Measurements from ENCODE around the gene PRUNE2. TPM values are rescaled to one million over a fixed set of nuclear protein-coding genes. Genes with fewer than 3 reads are reported as not detected.

PRUNE2 gene
- total RNA-seq, 1 donor, result 0.31 TPM

- Histone ChIP-seq H3K4me3 (ENCODE audit: low read length) (no peak overlapping the region), H3K4me1 (ENCODE audit: insufficient read depth, low read length) (peaks cover 50% of the 10 kb centered on the region), H3K9me3 (ENCODE audit: low read depth, low read length) (peaks cover 7% of the 10 kb centered on the region), H3K27me3 (ENCODE audit: insufficient read depth, low read length) (no peaks in the 10 kb centered on the region)
Observed at GRCh38 chr9:76570826-76571225, 335.1 kb downstream of the PRUNE2 start.

- H3K4me3 ChIP-seq (ENCODE audit: low read length), result no peak overlapping the region
- peaks cover 7% of the 10 kb centered on the region for H3K9me3 ChIP-seq (ENCODE audit: low read depth, low read length)
- no peaks in the 10 kb centered on the region for H3K27me3 ChIP-seq (ENCODE audit: insufficient read depth, low read length)
- peaks cover 40% of the 10 kb centered on the region for H3K4me1 ChIP-seq (ENCODE audit: insufficient read depth, low read length)
Observed at GRCh38 chr9:76567086-76567485, 338.8 kb downstream of the PRUNE2 start.

GRCh38 chr9:76564297-76564696 is 341.6 kb downstream of the PRUNE2 start:
- no peaks in the 10 kb centered on the region for H3K27me3 ChIP-seq (ENCODE audit: insufficient read depth, low read length)
- H3K4me3 ChIP-seq (ENCODE audit: low read length), result no peak overlapping the region
- H3K9me3 ChIP-seq (ENCODE audit: low read depth, low read length), result no peaks in the 10 kb centered on the region
- peaks cover 46% of the 10 kb centered on the region for H3K4me1 ChIP-seq (ENCODE audit: insufficient read depth, low read length)

GRCh38 chr9:76562511-76562911 is 343.4 kb downstream of the PRUNE2 start:
- peaks cover 62% of the 10 kb centered on the region for H3K4me1 ChIP-seq (ENCODE audit: insufficient read depth, low read length)
- H3K4me3 ChIP-seq (ENCODE audit: low read length), result no peak overlapping the region
- H3K27me3 ChIP-seq (ENCODE audit: insufficient read depth, low read length), result no peaks in the 10 kb centered on the region

GRCh38 chr9:76561900-76562299 is 344.0 kb downstream of the PRUNE2 start:
- H3K27me3 ChIP-seq (ENCODE audit: insufficient read depth, low read length), result no peaks in the 10 kb centered on the region
- peaks cover 63% of the 10 kb centered on the region for H3K4me1 ChIP-seq (ENCODE audit: insufficient read depth, low read length)
- no peaks in the 10 kb centered on the region for H3K9me3 ChIP-seq (ENCODE audit: low read depth, low read length)
- no peak overlapping the region for H3K4me3 ChIP-seq (ENCODE audit: low read length)

More at GRCh38 chr9:76562511-76562911, 343.4 kb downstream of the PRUNE2 start:
- H3K9me3 ChIP-seq (ENCODE audit: low read depth, low read length), result no peaks in the 10 kb centered on the region

Other genes with a start within 250 kb of the PRUNE2 start
- under 0.01 TPM for gene PCA3, start 141.7 kb downstream of the PRUNE2 start, total RNA-seq
- not detected for gene FOXB2, start 113.5 kb upstream of the PRUNE2 start, total RNA-seq